ENCODE measurements around the gene CYP4F2. TPM values are rescaled to one million over a fixed set of nuclear protein-coding genes. Genes with fewer than 3 reads are reported as not detected.

Gene CYP4F2
- total and polyA plus RNA-seq, 2 of the 8 experiments (the other 6 are each of a cell fraction or from before 2014, with no cell fraction given) = not detected

DNA sequence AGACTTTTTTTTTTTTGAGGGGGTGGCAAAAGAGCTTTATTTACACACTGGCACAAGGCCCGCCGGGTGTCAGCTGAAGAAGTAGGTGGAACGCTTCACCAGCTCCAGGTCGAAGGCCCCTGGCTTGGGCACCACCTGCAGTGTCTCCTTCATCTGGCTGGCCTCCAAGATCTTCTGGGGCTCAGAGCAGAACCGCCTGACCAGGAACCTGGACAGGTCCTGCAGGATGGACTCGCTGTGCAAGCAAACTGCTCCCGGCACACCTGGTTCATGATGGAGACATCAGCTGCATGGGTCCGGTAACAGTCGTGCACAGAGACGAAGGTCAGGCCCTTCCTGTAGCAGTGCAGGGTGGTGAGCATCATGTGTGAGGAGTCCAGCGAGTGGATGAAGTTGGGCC, 4.4 kb upstream of the CYP4F2 start:
- Histone ChIP-seq H2BK120ac (replicated peaks; ENCODE audit: low read depth, low read length) (no peak overlapping the region), H3K23ac (ENCODE audit: insufficient read length) (no peak overlapping the region), H3K56ac (replicated peaks; ENCODE audit: insufficient read length, low read depth, low read length) (no peak overlapping the region), H3K9ac (replicated peaks in 1 of 4; ENCODE audit: extremely low read depth in 1 of 4, low read depth in 3 of 4, low read length in 3 of 4) (no peak overlapping the region), H2BK15ac (ENCODE audit: low read length) (no peak overlapping the region), H4K5ac (ENCODE audit: insufficient read length, low read depth, low read length) (no peak overlapping the region), H2AK5ac (ENCODE audit: low read depth, low read length) (no peak overlapping the region), H4K91ac (replicated peaks; ENCODE audit: insufficient read length, low read length) (no peak overlapping the region), H3K79me1 (ENCODE audit: low read depth, low read length) (no peaks in the 10 kb centered on the region), H2BK5ac (ENCODE audit: low read depth, low read length) (no peak overlapping the region), H3K36me3 (ENCODE audit: control insufficient read depth in 2 of 4, insufficient read depth in 4 of 4, low read length in 3 of 4) (no peaks in the 10 kb centered on the region), H3K27me3 (replicated peaks in 1 of 4; ENCODE audit: control insufficient read depth in 3 of 4, extremely low read depth in 1 of 4, insufficient read depth in 3 of 4, low read length in 3 of 4) (no peaks in the 10 kb centered on the region), H2AFZ (ENCODE audit: low read length) (no peak overlapping the region), H2BK20ac (ENCODE audit: low read length) (no peak overlapping the region), H2BK12ac (ENCODE audit: low read depth, low read length) (no peak overlapping the region), H3K14ac (ENCODE audit: insufficient read length) (no peak overlapping the region), H3K79me2 (ENCODE audit: control insufficient read depth in 1 of 2, insufficient read depth in 2 of 2, low read length in 2 of 2) (no peaks in the 10 kb centered on the region), H3K4ac (replicated peaks; ENCODE audit: insufficient read length, low read depth, low read length) (no peak overlapping the region), H3K4me1 (replicated peaks in 1 of 4; ENCODE audit: control insufficient read depth in 3 of 4, insufficient read depth in 4 of 4, low read length in 3 of 4) (no peaks in the 10 kb centered on the region), H4K8ac (ENCODE audit: extremely low read depth, insufficient read depth, low read length) (no peak overlapping the region), H3K9me3 (ENCODE audit: insufficient read depth in 2 of 2, low read depth in 1 of 2, low read length in 1 of 2) (peaks cover 45 to 55% of the 10 kb centered on the region in 2 experiments), H3K4me2 (ENCODE audit: insufficient read depth in 1 of 2, low read depth in 2 of 2, low read length in 2 of 2) (no peak overlapping the region), H4K20me1 (replicated peaks in 1 of 2; ENCODE audit: control insufficient read depth in 1 of 2, insufficient read depth in 2 of 2, low read length in 2 of 2) (no peaks in the 10 kb centered on the region), H3K27ac (ENCODE audit: low read depth, low read length) (no peak overlapping the region), H3K23me2 (ENCODE audit: low read depth, low read length) (no peaks in the 10 kb centered on the region), H3K18ac (ENCODE audit: extremely low read depth, low read length) (no peak overlapping the region), H3K4me3 (ENCODE audit: extremely low read depth in 1 of 4, insufficient read depth in 2 of 4, low read depth in 3 of 4, low read length in 4 of 4) (no peak overlapping the region)
- POLR2A ChIA-PET (ENCODE audit: partially characterized antibody) = no interaction called here
- TF ChIP-seq KDM5A (IDR thresholded peaks at IDR 0.05; ENCODE audit: low read length) = no peak
- TF ChIP-seq TCF12 (IDR thresholded peaks at IDR 0.05; ENCODE audit: low read depth, low read length) = no peak
- TF ChIP-seq, protein P1, sequence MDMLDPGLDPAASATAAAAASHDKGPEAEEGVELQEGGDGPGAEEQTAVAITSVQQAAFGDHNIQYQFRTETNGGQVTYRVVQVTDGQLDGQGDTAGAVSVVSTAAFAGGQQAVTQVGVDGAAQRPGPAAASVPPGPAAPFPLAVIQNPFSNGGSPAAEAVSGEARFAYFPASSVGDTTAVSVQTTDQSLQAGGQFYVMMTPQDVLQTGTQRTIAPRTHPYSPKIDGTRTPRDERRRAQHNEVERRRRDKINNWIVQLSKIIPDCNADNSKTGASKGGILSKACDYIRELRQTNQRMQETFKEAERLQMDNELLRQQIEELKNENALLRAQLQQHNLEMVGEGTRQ (IDR thresholded peaks at IDR 0.05; ENCODE audit: low read length) = no peak
- TF ChIP-seq, protein P2, sequence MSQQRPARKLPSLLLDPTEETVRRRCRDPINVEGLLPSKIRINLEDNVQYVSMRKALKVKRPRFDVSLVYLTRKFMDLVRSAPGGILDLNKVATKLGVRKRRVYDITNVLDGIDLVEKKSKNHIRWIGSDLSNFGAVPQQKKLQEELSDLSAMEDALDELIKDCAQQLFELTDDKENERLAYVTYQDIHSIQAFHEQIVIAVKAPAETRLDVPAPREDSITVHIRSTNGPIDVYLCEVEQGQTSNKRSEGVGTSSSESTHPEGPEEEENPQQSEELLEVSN (IDR thresholded peaks at IDR 0.05) = no peak
- no peak for TF ChIP-seq EGR1 (IDR thresholded peaks at IDR 0.05; ENCODE audit: borderline replicate concordance, low read depth, low read length)
- TF ChIP-seq TAF7 (optimal IDR thresholded peaks at IDR 0.05; ENCODE audit: borderline replicate concordance, low read depth, low read length) = no peak
- no peak for TF ChIP-seq SIX5 (IDR thresholded peaks at IDR 0.05; ENCODE audit: low read depth, low read length)
- FAIRE-seq (no peak), DNase-seq (ENCODE audit: low read depth in 1 of 2, low spot score in 2 of 2) (no peak)
- 82% methylated on average over 6 of the region's 11 CpGs; no CpG with 5 or more reads in 1 of the 2 experiments for WGBS, 2 experiments (ENCODE audit: extremely low coverage in 1 of 2, insufficient coverage in 1 of 2, insufficient read length in 1 of 2, insufficient replicate concordance in 2 of 2, low coverage in 1 of 2, low lambda C conversion rate in 2 of 2, missing lambda C conversion rate in 1 of 2)
- CTCF ChIA-PET (ENCODE audit: partially characterized antibody) = no interaction called here

Data from H1 (cell line).